ENCODE data around the gene HSBP1L1. TPM values are rescaled to one million over a fixed set of nuclear protein-coding genes. Genes with fewer than 3 reads are reported as not detected.

HSBP1L1 gene
- total RNA-seq, 1 experiment from 2014 or later, result not detected

DNA sequence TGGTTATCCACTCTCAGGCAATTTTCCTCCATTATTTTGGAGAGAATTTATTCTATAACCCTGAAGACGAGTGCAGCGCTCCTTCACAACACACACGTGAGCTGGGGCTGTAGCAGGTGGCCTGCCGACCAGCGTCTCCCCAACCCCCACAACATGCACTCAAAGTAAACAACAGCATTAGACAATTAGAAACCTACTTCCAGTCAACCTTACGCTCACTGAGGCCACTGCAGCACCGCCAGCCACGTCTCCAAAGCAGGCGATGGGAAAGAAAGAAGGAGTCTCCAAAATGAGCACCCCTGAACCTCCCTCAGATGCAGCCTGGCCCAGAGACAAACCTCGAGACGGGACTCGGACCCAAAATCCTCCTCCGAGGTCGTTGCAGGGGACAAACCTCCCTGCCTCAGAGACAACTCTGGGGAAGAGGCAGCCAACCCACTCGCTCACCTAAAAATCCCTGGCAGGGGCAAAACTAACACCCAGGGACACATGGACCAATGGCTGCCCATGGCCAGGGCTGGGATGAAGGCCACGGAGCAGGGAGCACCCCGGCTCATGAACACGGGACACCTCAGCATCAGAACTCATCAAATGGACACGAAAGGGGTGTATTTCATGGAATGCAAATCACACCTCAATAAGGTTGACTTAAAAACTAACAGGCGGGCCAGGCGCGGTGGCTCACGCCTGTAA lies 15.6 kb upstream of the HSBP1L1 start:
- no peak overlapping the region for H4K91ac ChIP-seq (ENCODE audit: insufficient read length, low read depth, low read length)
- H3K4me1 ChIP-seq (ENCODE audit: insufficient read depth, low read length), result no peaks in the 10 kb centered on the region
- no CpG with 5 or more reads among the region's 23 CpGs for WGBS (ENCODE audit: extremely low coverage, insufficient read length, low lambda C conversion rate)
- no peak overlapping the region for H2BK5ac ChIP-seq (ENCODE audit: insufficient read length, low read length)
- Mint-ChIP-seq H3K9me3 (no peaks in the 10 kb centered on the region), H3K4me1 (peaks cover 9 to 29% of the 10 kb centered on the region in 2 experiments), H3K4me3 (peak overlapping the region in 1 of 2 experiments; percentile 83; a peak in 2 of 5 replicates), H3K36me3 (ENCODE audit: insufficient read depth in 1 of 3, low read depth in 3 of 3) (peaks cover 0 to 4% (median 0%) of the 10 kb centered on the region in 3 experiments; a peak in 1 of 7 replicates), H3K27me3 (ENCODE audit: low read depth) (peaks cover 47% of the 10 kb centered on the region), H3K27ac (no peak overlapping the region)
- no peak overlapping the region for H2BK120ac ChIP-seq (ENCODE audit: low read depth, low read length, poor library complexity, severe bottlenecking)
- no peak overlapping the region for H4K8ac ChIP-seq (replicated peaks; ENCODE audit: insufficient read length, low read depth, low read length)
- H3K79me1 ChIP-seq (ENCODE audit: insufficient read depth, low read depth, low read length, poor library complexity, severe bottlenecking), result no peaks in the 10 kb centered on the region
- no peak overlapping the region for H2AFZ ChIP-seq (ENCODE audit: low read length)
- no peaks in the 10 kb centered on the region for H4K20me1 ChIP-seq (ENCODE audit: control insufficient read depth, insufficient read depth, insufficient read length)
- no peak overlapping the region for H2BK12ac ChIP-seq (ENCODE audit: insufficient read length, low read depth, low read length)
- H3T11ph ChIP-seq (ENCODE audit: low read length), result no peak overlapping the region
- H3K14ac ChIP-seq (ENCODE audit: insufficient read depth, low read length), result no peak overlapping the region
- no peaks in the 10 kb centered on the region for H3K9me3 ChIP-seq (ENCODE audit: control insufficient read depth, low read depth, low read length)
- H3K18ac ChIP-seq (ENCODE audit: insufficient read length, low read depth, low read length), result no peak overlapping the region
- TF ChIP-seq, protein P1, sequence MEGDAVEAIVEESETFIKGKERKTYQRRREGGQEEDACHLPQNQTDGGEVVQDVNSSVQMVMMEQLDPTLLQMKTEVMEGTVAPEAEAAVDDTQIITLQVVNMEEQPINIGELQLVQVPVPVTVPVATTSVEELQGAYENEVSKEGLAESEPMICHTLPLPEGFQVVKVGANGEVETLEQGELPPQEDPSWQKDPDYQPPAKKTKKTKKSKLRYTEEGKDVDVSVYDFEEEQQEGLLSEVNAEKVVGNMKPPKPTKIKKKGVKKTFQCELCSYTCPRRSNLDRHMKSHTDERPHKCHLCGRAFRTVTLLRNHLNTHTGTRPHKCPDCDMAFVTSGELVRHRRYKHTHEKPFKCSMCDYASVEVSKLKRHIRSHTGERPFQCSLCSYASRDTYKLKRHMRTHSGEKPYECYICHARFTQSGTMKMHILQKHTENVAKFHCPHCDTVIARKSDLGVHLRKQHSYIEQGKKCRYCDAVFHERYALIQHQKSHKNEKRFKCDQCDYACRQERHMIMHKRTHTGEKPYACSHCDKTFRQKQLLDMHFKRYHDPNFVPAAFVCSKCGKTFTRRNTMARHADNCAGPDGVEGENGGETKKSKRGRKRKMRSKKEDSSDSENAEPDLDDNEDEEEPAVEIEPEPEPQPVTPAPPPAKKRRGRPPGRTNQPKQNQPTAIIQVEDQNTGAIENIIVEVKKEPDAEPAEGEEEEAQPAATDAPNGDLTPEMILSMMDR (conservative IDR thresholded peaks at IDR 0.05), result no peak
- H4K5ac ChIP-seq (ENCODE audit: insufficient read length, low read depth, low read length), result no peak overlapping the region
- no peak overlapping the region for H3K27ac ChIP-seq (ENCODE audit: insufficient read length, low read depth, low read length)
- no peaks in the 10 kb centered on the region for H3K79me2 ChIP-seq (ENCODE audit: insufficient read depth, low read length)
- H2AK5ac ChIP-seq (ENCODE audit: insufficient read length, low read length), result no peak overlapping the region
- peak; percentile 15 for DNase-seq
- no peak overlapping the region for H3K56ac ChIP-seq (ENCODE audit: insufficient read length, low read depth, low read length)
- H2BK20ac ChIP-seq (ENCODE audit: low read depth, low read length, poor library complexity, severe bottlenecking), result no peak overlapping the region
- peaks cover 9% of the 10 kb centered on the region; the same call in 1 of the 2 replicates for H3K27me3 ChIP-seq (ENCODE audit: insufficient read depth, low read length)
- H3K4me2 ChIP-seq (ENCODE audit: insufficient read depth, insufficient read length, low read length), result no peak overlapping the region
- no peak overlapping the region for H3K23ac ChIP-seq (ENCODE audit: insufficient read length, low read depth, low read length)
- no peak overlapping the region for H3K4ac ChIP-seq (ENCODE audit: low read depth, low read length)
- H3K23me2 ChIP-seq (ENCODE audit: insufficient read length, low read depth, low read length, poor library complexity, severe bottlenecking), result peaks cover 4% of the 10 kb centered on the region
- H3K9ac ChIP-seq (ENCODE audit: extremely low read depth, insufficient read length, low read length), result no peak overlapping the region
- no peak overlapping the region for H2BK15ac ChIP-seq (ENCODE audit: low read depth, low read length)
